GM23338 (cell line): ENCODE measurements around the gene PKHD1. TPM values are rescaled to one million over a fixed set of nuclear protein-coding genes. Genes with fewer than 3 reads are reported as not detected.

Experiments used
- ATAC-seq: fragments of 200-7000 bp; cut with Tn5 transposase; 3 replicates; pipeline ENCODE4 v1.9.1; 2020
- DNase-seq: peaks from one replicate; pipeline ENCODE4 v3.0.0-alpha.2; 2015; ENCODE audit warnings: low spot score
- H2AFZ ChIP-seq: fragments of 200-600 bp; sonication (generic); 2 replicates; pipeline ENCODE4 v1.8.0; 2016; ENCODE audit warnings: antibody characterized with exemption, mild to moderate bottlenecking, moderate library complexity
- H3F3A ChIP-seq: fragments of 200-600 bp; sonication (generic); replicated peaks from 2 replicates; pipeline ENCODE4 v1.8.0; 2017; ENCODE audit warnings: antibody characterized with exemption, mixed run types, low read depth
- H3K27ac ChIP-seq: fragments of 200-600 bp; sonication (generic); 2 replicates; pipeline ENCODE4 v1.6.1; 2016; ENCODE audit warnings: low read depth
- H3K27me3 ChIP-seq: fragments of 200-600 bp; sonication (generic); 2 replicates; pipeline ENCODE4 v1.8.0; 2016; ENCODE audit warnings: mild to moderate bottlenecking, mixed run types, moderate library complexity; ENCODE audit not compliant: insufficient read depth
- H3K36me3 ChIP-seq: fragments of 200-600 bp; sonication (generic); 2 replicates; pipeline ENCODE4 v1.8.0; 2016; ENCODE audit warnings: mild to moderate bottlenecking; ENCODE audit not compliant: insufficient read depth
- H3K4me1 ChIP-seq: fragments of 200-600 bp; sonication (generic); 2 replicates; pipeline ENCODE4 v1.8.0; 2016; ENCODE audit warnings: mild to moderate bottlenecking, moderate library complexity; ENCODE audit not compliant: insufficient read depth
- H3K4me2 ChIP-seq: fragments of 200-600 bp; sonication (generic); 2 replicates; pipeline ENCODE4 v1.7.1; 2017; ENCODE audit warnings: mixed run types
- H3K4me3 ChIP-seq: fragments of 200-600 bp; sonication (generic); 2 replicates; pipeline ENCODE4 v1.6.1; 2016; ENCODE audit warnings: mixed run types
- H3K79me2 ChIP-seq: fragments of 200-600 bp; sonication (generic); replicated peaks from 2 replicates; pipeline ENCODE4 v1.8.0; 2017; ENCODE audit warnings: mild to moderate bottlenecking; ENCODE audit not compliant: insufficient read depth
- H3K9me2 ChIP-seq: fragments of 200-600 bp; sonication (generic); 2 replicates; pipeline ENCODE4 v1.8.0; 2017; ENCODE audit not compliant: insufficient read depth
- H4K20me1 ChIP-seq: fragments of 200-600 bp; sonication (generic); replicated peaks from 2 replicates; pipeline ENCODE4 v1.8.0; 2017; ENCODE audit warnings: mild to moderate bottlenecking; ENCODE audit not compliant: insufficient read depth
- H3K27ac Mint-ChIP-seq: 2 replicates; pipeline ENCODE4 v1.8.0; 2020; ENCODE audit warnings: inconsistent platforms, mild to moderate bottlenecking, moderate library complexity, mixed read lengths
- H3K27me3 Mint-ChIP-seq: 3 replicates; pipeline ENCODE4 v1.8.0; 2022; ENCODE audit warnings: low read depth, mild to moderate bottlenecking, moderate library complexity, mixed read lengths, inconsistent platforms; ENCODE audit not compliant: insufficient read depth, poor library complexity
- H3K36me3 Mint-ChIP-seq: 3 replicates; pipeline ENCODE4 v1.8.0; 2021; ENCODE audit warnings: low read depth, mild to moderate bottlenecking, inconsistent platforms, moderate library complexity, mixed read lengths
- H3K4me1 Mint-ChIP-seq: 3 replicates; pipeline ENCODE4 v1.8.0; 2020; ENCODE audit warnings: mild to moderate bottlenecking, inconsistent platforms, mixed read lengths
- H3K4me3 Mint-ChIP-seq: 3 replicates; pipeline ENCODE4 v1.8.0; 2021; ENCODE audit warnings: moderate library complexity, mild to moderate bottlenecking, inconsistent platforms, mixed read lengths
- H3K9me3 Mint-ChIP-seq: 3 replicates; pipeline ENCODE4 v1.8.0; 2020; ENCODE audit warnings: moderate library complexity, mild to moderate bottlenecking, inconsistent platforms, mixed read lengths
- CREB1 ChIP-seq: fragments of 250-450 bp; sonication (Bioruptor Pico); IDR thresholded peaks from 2 replicates; pipeline ENCODE4 v1.5.0; 2020; ENCODE audit warnings: low read depth, mild to moderate bottlenecking, moderate library complexity
- EZH2 ChIP-seq: fragments of 200-600 bp; sonication (generic); IDR thresholded peaks from one replicate; pipeline ENCODE4 v1.8.0; 2017; ENCODE audit warnings: antibody characterized with exemption, mild to moderate bottlenecking, low read depth; ENCODE audit not compliant: unreplicated experiment
- EZH2phosphoT487 ChIP-seq: fragments of 200-600 bp; sonication (generic); IDR thresholded peaks from one replicate; pipeline ENCODE4 v1.8.1; 2018; ENCODE audit warnings: antibody characterized with exemption; ENCODE audit not compliant: unreplicated experiment
- JUNB ChIP-seq: IDR thresholded peaks from one replicate; pipeline ENCODE4 v1.6.1; 2016; ENCODE audit warnings: antibody characterized with exemption; ENCODE audit not compliant: unreplicated experiment
- NANOG ChIP-seq: IDR thresholded peaks from 2 replicates; pipeline ENCODE4 v1.6.1; 2016; ENCODE audit warnings: antibody characterized with exemption, borderline replicate concordance
- POLR2AphosphoS5 ChIP-seq: IDR thresholded peaks from 2 replicates; pipeline ENCODE4 v1.6.1; 2016; ENCODE audit warnings: antibody characterized with exemption, low read depth
- STAT1 ChIP-seq: IDR thresholded peaks from one replicate; pipeline ENCODE4 v1.6.1; 2016; ENCODE audit warnings: antibody characterized with exemption; ENCODE audit not compliant: unreplicated experiment
- ZNF114 ChIP-seq: fragments of 250-450 bp; sonication (Bioruptor Pico); IDR thresholded peaks from 2 replicates; pipeline ENCODE4 v1.5.0; 2020; ENCODE audit warnings: mild to moderate bottlenecking, moderate library complexity
- ZNF331 ChIP-seq: fragments of 250-450 bp; sonication (Bioruptor Pico); IDR thresholded peaks from 2 replicates; pipeline ENCODE4 v1.5.0; 2020; ENCODE audit warnings: low read depth, mild to moderate bottlenecking, moderate library complexity
- polyA plus RNA-seq: library from polyadenylated mRNA; unstranded; fragments of >200 nt; fragmentation: Nextera tagmentation; extraction: Ambion mirVana; gene quantifications from 2 replicates; pipeline ENCODE4 v1.2.1, GENCODE V29; 2016
- total RNA-seq: library from RNA; depleted of rRNA; stranded (reverse); fragments of >200 nt; shearing (Covaris generic); gene quantifications from 2 replicates; pipeline ENCODE4 v1.2.3, GENCODE V29; 2014
- TF ChIP-seq, protein P1 (sequence below): fragments of 250-450 bp; sonication (Bioruptor Pico); IDR thresholded peaks from 2 replicates; pipeline ENCODE4 v1.5.0; 2020; ENCODE audit warnings: mild to moderate bottlenecking, moderate library complexity
- TF ChIP-seq, protein P2 (sequence below): IDR thresholded peaks from one replicate; pipeline ENCODE4 v1.6.1; 2018; ENCODE audit warnings: antibody characterized with exemption; ENCODE audit not compliant: unreplicated experiment
- TF ChIP-seq, protein P3 (sequence below), 2 experiments: fragments of 200-600 bp in 1 of 2; sonication (generic) in 1 of 2; conservative IDR thresholded peaks; 2 replicates each; pipeline versions ENCODE4 v1.5.1 to v1.6.1; 2016 to 2017; ENCODE audit warnings: antibody characterized with exemption in 2 of 2, low read depth in 2 of 2, mild to moderate bottlenecking in 2 of 2, moderate library complexity in 1 of 2
- TF ChIP-seq, protein P4 (sequence below): IDR thresholded peaks from 2 replicates; pipeline ENCODE4 v1.6.1; 2016; ENCODE audit warnings: antibody characterized with exemption

PKHD1 gene
- total and polyA plus RNA-seq, 2 experiments from 2014 or later = 0.03 to 0.07 TPM

DNA sequence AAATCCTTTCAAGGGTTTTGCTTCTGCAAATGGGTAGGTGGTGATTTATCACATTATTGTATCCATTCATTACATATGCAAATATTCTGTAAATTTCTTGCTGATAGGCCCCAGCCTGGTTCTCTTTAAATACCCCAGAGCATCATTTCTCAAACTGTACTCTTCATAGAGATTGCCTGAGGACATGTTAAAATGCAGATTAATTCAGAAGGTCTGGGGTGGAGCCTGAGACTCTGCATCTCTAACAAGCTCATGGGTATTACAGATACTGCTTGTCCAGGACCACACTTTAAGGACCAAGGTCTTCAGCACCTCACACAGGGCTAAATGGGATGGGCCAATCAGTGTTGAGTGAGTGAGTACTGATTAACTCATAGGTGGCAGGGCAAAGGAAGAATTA, 46.3 kb downstream of the PKHD1 start:
- no peak overlapping the region for H3K27ac Mint-ChIP-seq

More for the DNA sequence above, 46.3 kb downstream of the PKHD1 start:
- Mint-ChIP-seq H3K36me3 (peaks cover 5% of the 10 kb centered on the region; the same call in 2 of the 3 replicates), H3K4me3 (no peak overlapping the region), H3K4me1 (no peaks in the 10 kb centered on the region), H3K27me3 (no peaks in the 10 kb centered on the region), H3K9me3 (no peaks in the 10 kb centered on the region; the same call in 1 of the 3 replicates)
- Histone ChIP-seq H3K9me2 (peaks cover 11% of the 10 kb centered on the region), H3K79me2 (no peaks in the 10 kb centered on the region), H3K4me3 (no peak overlapping the region), H3K36me3 (no peaks in the 10 kb centered on the region), H3K4me1 (no peaks in the 10 kb centered on the region), H3K27ac (no peak overlapping the region), H2AFZ (no peak overlapping the region), H3K4me2 (no peak overlapping the region), H3K27me3 (no peaks in the 10 kb centered on the region), H4K20me1 (no peaks in the 10 kb centered on the region), H3F3A (no peaks in the 10 kb centered on the region)
- TF ChIP-seq, protein P1, sequence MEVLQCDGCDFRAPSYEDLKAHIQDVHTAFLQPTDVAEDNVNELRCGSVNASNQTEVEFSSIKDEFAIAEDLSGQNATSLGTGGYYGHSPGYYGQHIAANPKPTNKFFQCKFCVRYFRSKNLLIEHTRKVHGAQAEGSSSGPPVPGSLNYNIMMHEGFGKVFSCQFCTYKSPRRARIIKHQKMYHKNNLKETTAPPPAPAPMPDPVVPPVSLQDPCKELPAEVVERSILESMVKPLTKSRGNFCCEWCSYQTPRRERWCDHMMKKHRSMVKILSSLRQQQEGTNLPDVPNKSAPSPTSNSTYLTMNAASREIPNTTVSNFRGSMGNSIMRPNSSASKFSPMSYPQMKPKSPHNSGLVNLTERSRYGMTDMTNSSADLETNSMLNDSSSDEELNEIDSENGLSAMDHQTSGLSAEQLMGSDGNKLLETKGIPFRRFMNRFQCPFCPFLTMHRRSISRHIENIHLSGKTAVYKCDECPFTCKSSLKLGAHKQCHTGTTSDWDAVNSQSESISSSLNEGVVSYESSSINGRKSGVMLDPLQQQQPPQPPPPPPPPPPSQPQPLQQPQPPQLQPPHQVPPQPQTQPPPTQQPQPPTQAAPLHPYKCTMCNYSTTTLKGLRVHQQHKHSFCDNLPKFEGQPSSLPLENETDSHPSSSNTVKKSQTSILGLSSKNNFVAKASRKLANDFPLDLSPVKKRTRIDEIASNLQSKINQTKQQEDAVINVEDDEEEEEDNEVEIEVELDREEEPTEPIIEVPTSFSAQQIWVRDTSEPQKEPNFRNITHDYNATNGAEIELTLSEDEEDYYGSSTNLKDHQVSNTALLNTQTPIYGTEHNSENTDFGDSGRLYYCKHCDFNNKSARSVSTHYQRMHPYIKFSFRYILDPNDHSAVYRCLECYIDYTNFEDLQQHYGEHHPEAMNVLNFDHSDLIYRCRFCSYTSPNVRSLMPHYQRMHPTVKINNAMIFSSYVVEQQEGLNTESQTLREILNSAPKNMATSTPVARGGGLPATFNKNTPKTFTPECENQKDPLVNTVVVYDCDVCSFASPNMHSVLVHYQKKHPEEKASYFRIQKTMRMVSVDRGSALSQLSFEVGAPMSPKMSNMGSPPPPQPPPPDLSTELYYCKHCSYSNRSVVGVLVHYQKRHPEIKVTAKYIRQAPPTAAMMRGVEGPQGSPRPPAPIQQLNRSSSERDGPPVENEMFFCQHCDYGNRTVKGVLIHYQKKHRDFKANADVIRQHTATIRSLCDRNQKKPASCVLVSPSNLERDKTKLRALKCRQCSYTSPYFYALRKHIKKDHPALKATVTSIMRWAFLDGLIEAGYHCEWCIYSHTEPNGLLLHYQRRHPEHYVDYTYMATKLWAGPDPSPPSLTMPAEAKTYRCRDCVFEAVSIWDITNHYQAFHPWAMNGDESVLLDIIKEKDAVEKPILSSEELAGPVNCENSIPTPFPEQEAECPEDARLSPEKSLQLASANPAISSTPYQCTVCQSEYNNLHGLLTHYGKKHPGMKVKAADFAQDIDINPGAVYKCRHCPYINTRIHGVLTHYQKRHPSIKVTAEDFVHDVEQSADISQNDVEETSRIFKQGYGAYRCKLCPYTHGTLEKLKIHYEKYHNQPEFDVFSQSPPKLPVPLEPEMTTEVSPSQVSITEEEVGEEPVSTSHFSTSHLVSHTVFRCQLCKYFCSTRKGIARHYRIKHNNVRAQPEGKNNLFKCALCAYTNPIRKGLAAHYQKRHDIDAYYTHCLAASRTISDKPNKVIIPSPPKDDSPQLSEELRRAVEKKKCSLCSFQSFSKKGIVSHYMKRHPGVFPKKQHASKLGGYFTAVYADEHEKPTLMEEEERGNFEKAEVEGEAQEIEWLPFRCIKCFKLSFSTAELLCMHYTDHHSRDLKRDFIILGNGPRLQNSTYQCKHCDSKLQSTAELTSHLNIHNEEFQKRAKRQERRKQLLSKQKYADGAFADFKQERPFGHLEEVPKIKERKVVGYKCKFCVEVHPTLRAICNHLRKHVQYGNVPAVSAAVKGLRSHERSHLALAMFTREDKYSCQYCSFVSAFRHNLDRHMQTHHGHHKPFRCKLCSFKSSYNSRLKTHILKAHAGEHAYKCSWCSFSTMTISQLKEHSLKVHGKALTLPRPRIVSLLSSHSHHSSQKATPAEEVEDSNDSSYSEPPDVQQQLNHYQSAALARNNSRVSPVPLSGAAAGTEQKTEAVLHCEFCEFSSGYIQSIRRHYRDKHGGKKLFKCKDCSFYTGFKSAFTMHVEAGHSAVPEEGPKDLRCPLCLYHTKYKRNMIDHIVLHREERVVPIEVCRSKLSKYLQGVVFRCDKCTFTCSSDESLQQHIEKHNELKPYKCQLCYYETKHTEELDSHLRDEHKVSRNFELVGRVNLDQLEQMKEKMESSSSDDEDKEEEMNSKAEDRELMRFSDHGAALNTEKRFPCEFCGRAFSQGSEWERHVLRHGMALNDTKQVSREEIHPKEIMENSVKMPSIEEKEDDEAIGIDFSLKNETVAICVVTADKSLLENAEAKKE = no peak
- TF ChIP-seq JUNB = no peak
- TF ChIP-seq, protein P2, sequence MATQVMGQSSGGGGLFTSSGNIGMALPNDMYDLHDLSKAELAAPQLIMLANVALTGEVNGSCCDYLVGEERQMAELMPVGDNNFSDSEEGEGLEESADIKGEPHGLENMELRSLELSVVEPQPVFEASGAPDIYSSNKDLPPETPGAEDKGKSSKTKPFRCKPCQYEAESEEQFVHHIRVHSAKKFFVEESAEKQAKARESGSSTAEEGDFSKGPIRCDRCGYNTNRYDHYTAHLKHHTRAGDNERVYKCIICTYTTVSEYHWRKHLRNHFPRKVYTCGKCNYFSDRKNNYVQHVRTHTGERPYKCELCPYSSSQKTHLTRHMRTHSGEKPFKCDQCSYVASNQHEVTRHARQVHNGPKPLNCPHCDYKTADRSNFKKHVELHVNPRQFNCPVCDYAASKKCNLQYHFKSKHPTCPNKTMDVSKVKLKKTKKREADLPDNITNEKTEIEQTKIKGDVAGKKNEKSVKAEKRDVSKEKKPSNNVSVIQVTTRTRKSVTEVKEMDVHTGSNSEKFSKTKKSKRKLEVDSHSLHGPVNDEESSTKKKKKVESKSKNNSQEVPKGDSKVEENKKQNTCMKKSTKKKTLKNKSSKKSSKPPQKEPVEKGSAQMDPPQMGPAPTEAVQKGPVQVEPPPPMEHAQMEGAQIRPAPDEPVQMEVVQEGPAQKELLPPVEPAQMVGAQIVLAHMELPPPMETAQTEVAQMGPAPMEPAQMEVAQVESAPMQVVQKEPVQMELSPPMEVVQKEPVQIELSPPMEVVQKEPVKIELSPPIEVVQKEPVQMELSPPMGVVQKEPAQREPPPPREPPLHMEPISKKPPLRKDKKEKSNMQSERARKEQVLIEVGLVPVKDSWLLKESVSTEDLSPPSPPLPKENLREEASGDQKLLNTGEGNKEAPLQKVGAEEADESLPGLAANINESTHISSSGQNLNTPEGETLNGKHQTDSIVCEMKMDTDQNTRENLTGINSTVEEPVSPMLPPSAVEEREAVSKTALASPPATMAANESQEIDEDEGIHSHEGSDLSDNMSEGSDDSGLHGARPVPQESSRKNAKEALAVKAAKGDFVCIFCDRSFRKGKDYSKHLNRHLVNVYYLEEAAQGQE = no peak
- no peak for TF ChIP-seq STAT1
- TF ChIP-seq CREB1 (CRISPR knock-in tag) = no peak
- TF ChIP-seq POLR2AphosphoS5 = no peak
- TF ChIP-seq EZH2phosphoT487 = no peak
- TF ChIP-seq, protein P3, sequence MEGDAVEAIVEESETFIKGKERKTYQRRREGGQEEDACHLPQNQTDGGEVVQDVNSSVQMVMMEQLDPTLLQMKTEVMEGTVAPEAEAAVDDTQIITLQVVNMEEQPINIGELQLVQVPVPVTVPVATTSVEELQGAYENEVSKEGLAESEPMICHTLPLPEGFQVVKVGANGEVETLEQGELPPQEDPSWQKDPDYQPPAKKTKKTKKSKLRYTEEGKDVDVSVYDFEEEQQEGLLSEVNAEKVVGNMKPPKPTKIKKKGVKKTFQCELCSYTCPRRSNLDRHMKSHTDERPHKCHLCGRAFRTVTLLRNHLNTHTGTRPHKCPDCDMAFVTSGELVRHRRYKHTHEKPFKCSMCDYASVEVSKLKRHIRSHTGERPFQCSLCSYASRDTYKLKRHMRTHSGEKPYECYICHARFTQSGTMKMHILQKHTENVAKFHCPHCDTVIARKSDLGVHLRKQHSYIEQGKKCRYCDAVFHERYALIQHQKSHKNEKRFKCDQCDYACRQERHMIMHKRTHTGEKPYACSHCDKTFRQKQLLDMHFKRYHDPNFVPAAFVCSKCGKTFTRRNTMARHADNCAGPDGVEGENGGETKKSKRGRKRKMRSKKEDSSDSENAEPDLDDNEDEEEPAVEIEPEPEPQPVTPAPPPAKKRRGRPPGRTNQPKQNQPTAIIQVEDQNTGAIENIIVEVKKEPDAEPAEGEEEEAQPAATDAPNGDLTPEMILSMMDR (conservative IDR thresholded peaks at IDR 0.05; ENCODE audit: low read depth in 2 of 2) = no peak
- TF ChIP-seq EZH2 = no peak
- no peak for TF ChIP-seq ZNF114 (CRISPR knock-in tag)
- TF ChIP-seq ZNF331 = no peak
- TF ChIP-seq NANOG = no peak
- TF ChIP-seq, protein P4, sequence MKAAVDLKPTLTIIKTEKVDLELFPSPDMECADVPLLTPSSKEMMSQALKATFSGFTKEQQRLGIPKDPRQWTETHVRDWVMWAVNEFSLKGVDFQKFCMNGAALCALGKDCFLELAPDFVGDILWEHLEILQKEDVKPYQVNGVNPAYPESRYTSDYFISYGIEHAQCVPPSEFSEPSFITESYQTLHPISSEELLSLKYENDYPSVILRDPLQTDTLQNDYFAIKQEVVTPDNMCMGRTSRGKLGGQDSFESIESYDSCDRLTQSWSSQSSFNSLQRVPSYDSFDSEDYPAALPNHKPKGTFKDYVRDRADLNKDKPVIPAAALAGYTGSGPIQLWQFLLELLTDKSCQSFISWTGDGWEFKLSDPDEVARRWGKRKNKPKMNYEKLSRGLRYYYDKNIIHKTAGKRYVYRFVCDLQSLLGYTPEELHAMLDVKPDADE = no peak
- no peak for ATAC-seq
- no peak for DNase-seq
